Fibroblast of lung (primary cell): ENCODE data around the gene SH2D1B. TPM values are rescaled to one million over a fixed set of nuclear protein-coding genes. Genes with fewer than 3 reads are reported as not detected.

Experiments
- DNase-seq, 2 donors: peaks; one replicate each; pipeline versions ENCODE4 v3.0.0 to v3.0.0-alpha.2; 2010; ENCODE audit warnings: low read depth in 2 of 2
- H2AFZ ChIP-seq: 2 replicates; pipeline ENCODE4 v1.5.1; 2012; ENCODE audit warnings: low read length, control low read depth, inconsistent platforms
- H3K27ac ChIP-seq: 2 replicates; pipeline ENCODE4 v1.5.1; 2011; ENCODE audit warnings: low read length, control low read depth; ENCODE audit not compliant: insufficient read depth
- H3K27me3 ChIP-seq: 2 replicates; pipeline ENCODE4 v1.5.1; 2011; ENCODE audit warnings: mild to moderate bottlenecking, low read length; ENCODE audit not compliant: control insufficient read depth, insufficient read depth
- H3K36me3 ChIP-seq: 2 replicates; pipeline ENCODE4 v1.5.1; 2011; ENCODE audit warnings: low read length; ENCODE audit not compliant: control insufficient read depth, insufficient read depth
- H3K4me1 ChIP-seq: 2 replicates; pipeline ENCODE4 v1.5.1; 2011; ENCODE audit warnings: low read length; ENCODE audit not compliant: control insufficient read depth, insufficient read depth; ENCODE audit errors: extremely low read depth
- H3K4me2 ChIP-seq: 2 replicates; pipeline ENCODE4 v1.5.1; 2011; ENCODE audit warnings: low read length, control low read depth; ENCODE audit not compliant: insufficient read depth; ENCODE audit errors: extremely low read depth
- H3K4me3 ChIP-seq, 4 experiments: fragments of 200-600 bp in 1 of 4; sonication (generic) in 1 of 4; replicated peaks in 1 of 4; 2 replicates each; pipeline ENCODE4 v1.5.1; 2011 to 2016; ENCODE audit warnings: low read length in 4 of 4, low read depth in 3 of 4, mild to moderate bottlenecking in 3 of 4, control low read depth in 2 of 4, inconsistent platforms in 1 of 4, mixed read lengths in 1 of 4; ENCODE audit not compliant: insufficient read depth in 1 of 4; ENCODE audit errors: control extremely low read depth in 1 of 4
- H3K79me2 ChIP-seq: 2 replicates; pipeline ENCODE4 v1.5.1; 2012; ENCODE audit warnings: mild to moderate bottlenecking, low read length, inconsistent platforms; ENCODE audit not compliant: control insufficient read depth, insufficient read depth
- H3K9ac ChIP-seq: 2 replicates; pipeline ENCODE4 v1.5.1; 2011; ENCODE audit warnings: mild to moderate bottlenecking, low read length, control low read depth; ENCODE audit not compliant: insufficient read depth
- H3K9me3 ChIP-seq: 2 replicates; pipeline ENCODE4 v1.5.1; 2012; ENCODE audit warnings: low read depth, low read length; ENCODE audit not compliant: control insufficient read depth, insufficient read depth
- H4K20me1 ChIP-seq: 2 replicates; pipeline ENCODE4 v1.5.1; 2011; ENCODE audit warnings: low read length; ENCODE audit not compliant: control insufficient read depth, insufficient read depth; ENCODE audit errors: extremely low read depth
- EZH2 ChIP-seq: IDR thresholded peaks from 2 replicates; pipeline ENCODE4 v1.5.1; 2012; ENCODE audit warnings: low read length, control low read depth, mild to moderate bottlenecking; ENCODE audit errors: missing control alignments
- polyA plus RNA-seq, 2 donors: library from polyadenylated mRNA; depleted of rRNA in 1 of 2; stranded (reverse) in 1 of 2; unstranded in 1 of 2; fragments of >200 nt; gene quantifications; 2 replicates each; pipeline ENCODE4 v1.2.1, GENCODE V29; 2011 to 2012; ENCODE audit warnings: missing spikeins in 1 of 2
- total RNA-seq: library from RNA; depleted of rRNA; stranded (reverse); fragments of >200 nt; gene quantifications from 2 replicates; pipeline ENCODE4 v1.2.1, GENCODE V29; 2014
- TF ChIP-seq, protein P1 (sequence below), 2 donors: IDR thresholded peaks in 1 of 2; conservative IDR thresholded peaks in 1 of 2; 1 replicate in 1 of 2; 2 replicates in 1 of 2; pipeline ENCODE4 v1.5.1; 2011 to 2012; ENCODE audit warnings: low read length in 2 of 2, control low read depth in 1 of 2, inconsistent platforms in 1 of 2, low read depth in 1 of 2, mild to moderate bottlenecking in 1 of 2

The SH2D1B gene
- total and polyA plus RNA-seq, 2 donors (not counting 1 experiment from before 2014, with no cell fraction given): not detected

DNA sequence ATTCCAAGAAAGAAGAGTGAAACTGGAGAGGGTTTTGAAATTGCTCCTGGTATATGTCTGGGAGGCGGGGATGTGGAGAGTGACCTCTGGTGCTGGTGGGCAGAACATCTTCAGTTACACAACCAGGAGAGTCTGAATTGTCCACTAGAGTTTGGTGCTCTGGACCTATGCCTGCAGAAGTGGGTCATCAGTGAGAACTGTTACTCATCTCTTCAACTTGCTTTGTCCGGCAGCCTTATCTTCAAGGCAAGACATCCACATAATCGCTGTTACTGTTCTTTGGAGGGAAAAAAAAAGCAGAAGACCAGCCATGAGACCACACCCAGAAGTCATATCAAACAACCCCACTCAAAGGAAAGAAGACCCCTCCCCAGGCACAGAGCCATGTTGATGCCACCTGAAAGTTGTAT lies 14.9 kb downstream of the SH2D1B start:
- TF ChIP-seq, protein P1, sequence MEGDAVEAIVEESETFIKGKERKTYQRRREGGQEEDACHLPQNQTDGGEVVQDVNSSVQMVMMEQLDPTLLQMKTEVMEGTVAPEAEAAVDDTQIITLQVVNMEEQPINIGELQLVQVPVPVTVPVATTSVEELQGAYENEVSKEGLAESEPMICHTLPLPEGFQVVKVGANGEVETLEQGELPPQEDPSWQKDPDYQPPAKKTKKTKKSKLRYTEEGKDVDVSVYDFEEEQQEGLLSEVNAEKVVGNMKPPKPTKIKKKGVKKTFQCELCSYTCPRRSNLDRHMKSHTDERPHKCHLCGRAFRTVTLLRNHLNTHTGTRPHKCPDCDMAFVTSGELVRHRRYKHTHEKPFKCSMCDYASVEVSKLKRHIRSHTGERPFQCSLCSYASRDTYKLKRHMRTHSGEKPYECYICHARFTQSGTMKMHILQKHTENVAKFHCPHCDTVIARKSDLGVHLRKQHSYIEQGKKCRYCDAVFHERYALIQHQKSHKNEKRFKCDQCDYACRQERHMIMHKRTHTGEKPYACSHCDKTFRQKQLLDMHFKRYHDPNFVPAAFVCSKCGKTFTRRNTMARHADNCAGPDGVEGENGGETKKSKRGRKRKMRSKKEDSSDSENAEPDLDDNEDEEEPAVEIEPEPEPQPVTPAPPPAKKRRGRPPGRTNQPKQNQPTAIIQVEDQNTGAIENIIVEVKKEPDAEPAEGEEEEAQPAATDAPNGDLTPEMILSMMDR (conservative IDR thresholded peaks at IDR 0.05 in 1 of 2, IDR thresholded peaks at IDR 0.05 in 1 of 2; ENCODE audit: low read depth in 1 of 2, low read length in 2 of 2): no peak
- no peak for TF ChIP-seq EZH2
- no peaks in the 10 kb centered on the region for H3K79me2 ChIP-seq
- no peaks in the 10 kb centered on the region for H3K9me3 ChIP-seq
- no peaks in the 10 kb centered on the region for H3K4me1 ChIP-seq
- H4K20me1 ChIP-seq: no peaks in the 10 kb centered on the region
- no peak overlapping the region for H2AFZ ChIP-seq
- no peak overlapping the region for H3K4me2 ChIP-seq
- DNase-seq: no peak
- H3K27me3 ChIP-seq: peaks cover 21% of the 10 kb centered on the region
- no peaks in the 10 kb centered on the region for H3K36me3 ChIP-seq
- H3K27ac ChIP-seq: no peak overlapping the region
- H3K4me3 ChIP-seq: no peak overlapping the region
- no peak overlapping the region for H3K9ac ChIP-seq

DNA sequence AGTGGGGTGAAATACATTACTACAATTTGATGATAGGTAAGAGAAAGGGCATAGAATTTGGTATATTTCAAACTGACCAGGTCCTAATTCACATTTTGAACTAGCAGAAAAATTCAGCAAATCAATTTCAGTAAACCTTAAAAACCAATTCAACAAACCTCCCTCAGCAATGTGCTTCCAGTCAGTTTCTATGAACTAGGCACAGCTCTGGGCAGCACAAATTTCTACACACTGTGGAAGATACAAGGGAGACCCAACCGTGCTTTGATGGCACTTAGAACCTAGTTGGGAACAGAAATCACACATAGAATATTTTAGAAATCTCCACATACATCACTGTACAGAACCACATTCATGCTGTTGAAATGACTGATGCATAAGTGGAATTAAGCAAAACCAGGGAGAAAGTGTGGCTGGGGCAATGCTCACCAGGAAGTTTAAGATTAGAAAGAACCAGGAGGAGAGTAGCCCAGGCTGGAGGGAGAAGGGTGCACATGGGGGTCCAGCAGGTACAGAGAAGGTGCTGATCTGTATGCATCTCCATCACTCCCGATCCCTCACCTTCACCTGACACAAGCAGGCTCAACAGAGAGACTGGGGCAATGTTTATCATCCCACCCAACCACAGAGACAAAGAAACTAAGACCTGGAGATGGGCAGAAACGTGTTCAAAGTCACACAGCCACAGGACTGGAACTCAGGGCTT lies 15.6 kb downstream of the SH2D1B start:
- Histone ChIP-seq H3K36me3 (no peaks in the 10 kb centered on the region), H3K4me3 (no peak overlapping the region), H2AFZ (no peak overlapping the region), H3K9me3 (no peaks in the 10 kb centered on the region), H3K79me2 (no peaks in the 10 kb centered on the region), H4K20me1 (no peaks in the 10 kb centered on the region), H3K27me3 (peaks cover 21% of the 10 kb centered on the region), H3K9ac (no peak overlapping the region), H3K4me1 (no peaks in the 10 kb centered on the region), H3K27ac (no peak overlapping the region), H3K4me2 (no peak overlapping the region)
- TF ChIP-seq EZH2: no peak
- TF ChIP-seq, protein P1 (conservative IDR thresholded peaks at IDR 0.05 in 1 of 2, IDR thresholded peaks at IDR 0.05 in 1 of 2; ENCODE audit: low read depth in 1 of 2, low read length in 2 of 2): no peak
- DNase-seq: no peak

DNA sequence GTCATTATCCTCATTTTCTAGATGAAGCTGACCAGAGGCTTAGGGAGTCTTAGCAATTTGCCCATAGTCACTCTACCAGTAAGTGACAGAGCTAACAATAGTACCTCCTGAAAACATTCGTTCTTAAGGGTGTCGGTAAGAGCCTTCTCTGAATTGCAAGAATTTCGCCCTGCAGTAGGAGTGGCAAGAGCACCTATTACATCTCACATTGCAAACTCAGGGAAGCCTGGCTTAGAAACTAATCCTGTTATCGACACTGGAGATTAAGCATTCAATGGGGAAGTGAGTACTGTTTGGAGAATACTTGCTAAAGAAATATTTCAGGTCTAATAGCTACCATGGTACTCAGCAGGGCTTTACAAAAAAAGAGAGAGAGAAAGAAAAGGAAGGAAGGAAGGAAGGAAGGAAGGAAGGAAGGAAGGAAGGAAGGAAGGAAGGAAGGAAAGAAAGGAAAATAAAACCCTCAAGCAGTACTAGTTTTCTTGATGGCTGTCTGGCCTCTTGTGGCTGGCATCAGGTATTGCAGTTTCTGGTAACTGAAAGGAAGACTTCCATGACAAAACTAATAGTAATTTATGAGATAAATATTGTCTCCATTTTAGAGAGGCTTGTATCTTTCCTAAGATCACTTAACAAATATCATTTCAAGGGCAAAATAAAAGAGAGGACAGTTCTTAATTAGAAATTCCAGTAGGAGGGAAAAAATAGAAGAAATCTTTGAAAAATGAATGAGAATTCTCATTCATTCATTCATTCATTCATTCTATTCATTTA lies 20.0 kb downstream of the SH2D1B start:
- Histone ChIP-seq H3K9me3 (no peaks in the 10 kb centered on the region), H2AFZ (no peak overlapping the region), H3K4me3 (no peak overlapping the region), H3K27me3 (peaks cover 24% of the 10 kb centered on the region), H3K4me1 (no peaks in the 10 kb centered on the region), H3K36me3 (no peaks in the 10 kb centered on the region), H4K20me1 (no peaks in the 10 kb centered on the region), H3K79me2 (no peaks in the 10 kb centered on the region), H3K4me2 (no peak overlapping the region), H3K27ac (no peak overlapping the region), H3K9ac (no peak overlapping the region)
- DNase-seq: peak; percentile 43 to 70
- TF ChIP-seq, protein P1 (conservative IDR thresholded peaks at IDR 0.05 in 1 of 2, IDR thresholded peaks at IDR 0.05 in 1 of 2; ENCODE audit: low read depth in 1 of 2, low read length in 2 of 2): peak; percentile 88 to 93
- TF ChIP-seq EZH2: no peak
